H1 (cell line): ENCODE measurements around the gene HEATR9. TPM values are rescaled to one million over a fixed set of nuclear protein-coding genes. Genes with fewer than 3 reads are reported as not detected.

Source experiments
- EGR1 ChIP-seq: IDR thresholded peaks from 2 replicates; pipeline ENCODE4 v1.6.1; 2011; ENCODE audit warnings: low read depth, low read length, borderline replicate concordance
- EP300 ChIP-seq, 2 experiments: IDR thresholded peaks; 1 replicate in 1 of 2; 2 replicates in 1 of 2; pipeline ENCODE4 v1.6.1; 2011 to 2012; ENCODE audit warnings: low read depth in 2 of 2, low read length in 2 of 2, mild to moderate bottlenecking in 2 of 2, borderline replicate concordance in 1 of 2, inconsistent platforms in 1 of 2, moderate library complexity in 1 of 2
- polyA plus RNA-seq, 7 experiments: library from polyadenylated mRNA; depleted of rRNA in 3 of 7; stranded (reverse) in 5 of 7; unstranded in 2 of 7; fragments of >200 nt in 5 of 7; fragments of 200-250 nt in 2 of 7; gene quantifications; 1 replicate in 5 of 7; 2 replicates in 1 of 7; 4 replicates in 1 of 7; pipeline versions ENCODE4 v1.2.1 to v1.2.3, GENCODE V29; 2011 to 2013; ENCODE audit warnings: missing spikeins in 2 of 7, mixed read lengths in 2 of 7
- total RNA-seq: library from RNA; stranded (reverse); fragmentation: NEBNext Ultra II Directional; extraction: Animal tissue kit (Norgen Biotek cat#: 25700); gene quantifications from 2 replicates; pipeline ENCODE4 v1.2.1, GENCODE V29; 2021

Gene HEATR9
- total and polyA plus RNA-seq, 2 of the 8 experiments (the other 6 are each of a cell fraction or from before 2014, with no cell fraction given), result not detected

DNA sequence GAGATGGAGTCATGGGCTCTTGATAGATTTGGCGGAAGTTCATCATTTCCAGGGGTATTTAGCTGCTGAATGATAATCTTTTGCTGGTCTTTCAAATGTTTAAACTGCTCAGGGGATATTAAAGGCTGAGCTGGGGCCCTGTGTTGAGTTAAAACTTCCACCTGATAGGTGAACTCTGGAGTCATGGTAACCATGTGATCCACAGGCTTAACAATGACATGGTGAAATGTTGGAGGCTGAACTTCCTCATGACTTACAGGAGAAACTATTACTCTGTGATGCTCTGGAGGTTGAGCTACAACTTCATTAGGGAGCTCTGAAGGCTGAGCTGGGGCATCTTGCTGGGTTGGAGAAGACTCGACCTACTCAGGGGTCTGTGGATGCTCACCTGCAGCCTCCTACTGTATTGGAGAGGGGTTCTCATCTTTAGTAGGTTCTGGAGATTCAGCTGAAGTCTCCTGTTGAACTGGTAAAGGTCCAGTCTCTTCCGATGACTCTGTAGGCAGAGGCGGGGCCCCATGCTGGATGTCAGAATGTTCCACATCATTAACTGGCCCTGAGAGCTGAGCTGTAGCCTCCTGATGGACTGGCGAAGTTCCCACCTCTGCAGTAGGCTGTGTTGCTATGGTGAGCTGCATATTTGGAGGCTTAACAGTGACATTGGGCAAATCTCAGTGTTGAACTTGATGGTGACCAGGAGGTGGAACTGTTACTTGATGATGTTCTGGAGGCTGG is 37.7 kb upstream of the HEATR9 start (continued):
- TF ChIP-seq EP300 (IDR thresholded peaks at IDR 0.05; ENCODE audit: borderline replicate concordance in 1 of 2, low read depth in 2 of 2, low read length in 2 of 2) (no peak), EGR1 (no peak)
- TF ChIP-seq, all 59 proteins: peak for 0
